Stimulated activated CD8-positive, alpha-beta memory T cell treated with anti-CD3 and anti-CD28 coated beads, Interleukin-15, amount 100 ng/mL, for 24 hours (primary cell): ENCODE data around the gene ACTL6B.
"Not testable (repeated sequence)": the region's sequence is repeated elsewhere in the genome, so short reads cannot be mapped to it uniquely, and the experiment has no call there.

Experiments used
- DNase-seq: peaks from one replicate; pipeline ENCODE4 v3.0.0-alpha.2; 2020; ENCODE audit warnings: low read depth

The ACTL6B gene

GRCh38 chr7:100655908-100656674, at the start of gene ACTL6B:
TSS of gene ACTL6B (minus strand) at chr7:100656448. CDS start at chr7:100656354, 94 bp downstream.
- DNase-seq: no peak

DNA sequence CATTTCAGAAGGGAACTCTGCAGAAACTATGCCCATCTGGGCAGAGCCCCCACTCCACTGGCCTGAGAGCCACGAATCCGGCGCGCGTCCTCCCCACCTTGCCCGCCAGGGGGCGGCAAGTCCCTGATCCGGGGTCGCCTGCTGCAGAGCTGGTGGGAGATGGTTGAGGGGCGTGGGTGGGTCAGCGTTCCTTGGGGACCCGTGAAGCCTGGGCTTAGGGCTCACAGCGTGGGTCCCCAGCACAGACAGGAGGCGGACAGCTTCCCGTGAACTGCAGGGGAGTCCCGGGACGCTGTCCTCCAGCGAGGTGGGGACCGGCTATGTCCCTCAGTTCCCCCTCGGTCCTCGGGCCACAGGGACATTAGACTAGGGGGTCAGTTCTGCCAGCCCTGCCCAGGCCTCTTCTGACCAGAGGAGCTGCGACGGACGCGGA, 49.1 kb upstream of the ACTL6B start:
- DNase-seq: peak; percentile 83

DNA sequence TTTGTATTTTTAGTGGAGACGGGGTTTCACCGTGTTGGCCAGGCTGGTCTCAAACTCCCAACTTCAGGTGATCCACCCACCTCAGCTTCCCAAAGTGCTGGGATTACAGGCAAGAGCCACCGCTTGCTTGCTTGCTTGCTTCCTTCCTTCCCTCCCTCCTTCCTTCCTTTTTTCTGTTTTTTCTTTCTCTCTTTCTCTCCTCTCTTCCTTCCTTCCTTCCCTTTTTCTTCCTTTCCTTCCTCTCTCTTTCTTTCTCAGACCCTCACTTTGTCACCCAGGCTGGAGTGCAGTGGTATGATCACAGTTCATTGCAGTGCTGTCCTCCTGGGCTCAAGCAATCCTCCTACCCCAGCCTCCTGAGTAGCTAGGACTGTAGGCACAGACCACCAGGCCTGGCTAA, 44.8 kb upstream of the ACTL6B start:
- not testable (repeated sequence) for DNase-seq

- DNase-seq: no peak
These were observed 42.8 kb upstream of the ACTL6B start for GRCh38 chr7:100699018-100699417.

GRCh38 chr7:100696123-100696521, 39.9 kb upstream of the ACTL6B start:
- no peak for DNase-seq

GRCh38 chr7:100694098-100694745, 38.0 kb upstream of the ACTL6B start, which contains the start of gene GIGYF1:
TSS of gene GIGYF1 (minus strand) at chr7:100694250. CDS start at chr7:100688238, 6,012 bp downstream.
- peak; percentile 47 for DNase-seq

GRCh38 chr7:100693312-100694097, 37.3 kb upstream of the ACTL6B start:
- no peak for DNase-seq

DNA sequence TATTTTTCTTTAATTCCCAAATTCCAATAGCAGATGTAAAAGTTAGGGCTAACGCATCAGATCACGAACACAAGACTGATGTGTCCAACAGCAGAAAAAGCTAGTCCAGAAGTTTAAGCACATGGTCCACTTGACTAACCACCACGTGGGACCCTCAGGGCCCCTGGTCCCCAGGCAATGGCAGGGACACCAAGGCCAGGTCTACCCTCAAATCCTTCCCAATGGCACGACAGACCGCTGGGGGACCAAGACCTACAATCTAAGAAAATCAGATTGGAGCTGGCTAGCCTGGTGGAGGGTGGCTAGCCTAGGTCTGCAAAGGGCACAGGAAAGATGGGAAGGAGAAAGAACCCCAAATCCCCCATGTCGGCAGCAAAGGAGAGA, 36.3 kb upstream of the ACTL6B start:
- no peak for DNase-seq

DNA sequence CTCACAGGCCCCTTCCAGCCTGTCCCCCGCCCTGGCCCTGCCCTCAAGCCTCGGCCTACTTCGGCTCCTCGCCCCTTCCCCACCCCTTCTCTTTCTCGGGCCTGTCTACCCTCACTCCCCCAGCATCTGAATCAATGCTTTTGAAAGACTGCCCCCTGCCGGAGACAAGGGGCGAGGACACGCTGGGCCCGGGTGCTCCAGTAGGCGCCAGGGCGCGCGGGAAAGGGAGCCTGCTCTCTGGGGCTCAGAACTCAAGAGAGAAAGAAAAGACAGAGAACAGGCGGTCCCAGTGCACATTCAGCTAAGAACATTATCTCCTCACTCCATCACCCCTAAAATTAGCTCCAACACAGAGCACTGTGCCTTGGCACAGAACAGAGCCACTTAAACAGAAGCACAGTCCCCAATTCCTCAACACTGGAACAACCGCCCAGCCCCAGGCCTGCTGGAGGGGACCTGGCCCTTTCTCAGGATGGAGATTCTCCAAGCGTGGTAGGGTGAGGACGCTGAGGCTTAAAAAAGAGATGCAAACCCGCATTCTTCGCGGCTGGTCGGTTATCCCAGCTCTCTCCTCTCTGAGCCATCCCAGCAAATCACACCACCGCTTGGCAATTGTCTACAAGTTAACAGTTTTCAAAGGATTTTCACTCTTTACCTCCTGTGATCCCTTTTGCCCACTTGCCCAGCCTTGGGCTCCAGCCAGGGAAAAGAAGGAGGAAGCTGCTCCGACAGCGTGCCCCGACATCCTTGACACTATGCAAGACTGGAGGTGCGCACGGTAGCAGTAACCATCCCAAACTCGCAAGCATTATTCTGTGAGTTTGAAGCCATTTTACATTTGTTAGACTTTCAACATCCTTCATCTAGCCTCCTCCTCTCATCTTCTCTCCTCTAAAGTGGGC, 35.7 kb upstream of the ACTL6B start:
- DNase-seq: peak; percentile 68

DNA sequence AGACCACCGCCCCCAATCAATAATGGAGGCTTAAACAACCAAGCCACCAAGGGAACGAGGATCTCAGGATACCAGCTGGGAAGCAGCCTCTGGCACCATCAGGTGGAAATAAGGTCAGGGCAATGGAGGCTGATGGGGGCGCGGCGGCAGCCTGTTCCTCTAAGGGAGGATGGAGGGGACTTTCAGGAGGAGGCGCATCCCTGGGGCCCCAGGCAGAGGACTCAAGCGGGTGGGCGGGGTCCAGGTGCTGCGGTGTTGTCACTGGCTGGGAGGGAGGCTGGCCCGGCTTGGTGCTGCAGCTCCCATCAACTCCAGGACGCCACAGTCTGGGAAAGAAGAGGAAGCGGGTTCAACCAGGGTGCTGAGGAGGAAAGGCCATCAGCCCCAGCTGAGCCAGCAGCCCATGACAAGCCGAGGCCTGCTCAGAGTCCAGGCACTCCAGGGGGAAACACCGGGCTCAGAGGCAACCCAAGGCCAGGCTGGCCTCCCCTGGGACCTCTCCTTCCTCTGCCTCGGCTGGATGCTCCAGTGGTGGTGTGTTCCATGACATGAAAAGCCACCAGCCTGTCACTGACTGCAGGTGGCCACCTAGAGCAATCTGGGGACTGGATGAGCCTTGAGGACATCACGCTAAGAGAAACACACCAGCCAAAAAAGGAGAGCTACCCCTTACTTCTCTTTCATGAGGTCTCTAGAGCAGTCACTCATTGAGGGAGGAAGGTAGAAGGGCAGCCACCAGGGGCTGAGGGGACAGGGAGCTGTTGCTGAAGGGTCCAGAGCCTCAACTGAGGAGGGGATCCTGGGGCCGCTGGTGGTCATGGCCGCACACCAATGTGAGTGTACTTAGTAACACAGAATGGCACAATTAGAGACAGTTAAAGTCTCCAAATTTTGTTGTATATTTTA, 33.2 kb upstream of the ACTL6B start:
- DNase-seq: no peak

DNA sequence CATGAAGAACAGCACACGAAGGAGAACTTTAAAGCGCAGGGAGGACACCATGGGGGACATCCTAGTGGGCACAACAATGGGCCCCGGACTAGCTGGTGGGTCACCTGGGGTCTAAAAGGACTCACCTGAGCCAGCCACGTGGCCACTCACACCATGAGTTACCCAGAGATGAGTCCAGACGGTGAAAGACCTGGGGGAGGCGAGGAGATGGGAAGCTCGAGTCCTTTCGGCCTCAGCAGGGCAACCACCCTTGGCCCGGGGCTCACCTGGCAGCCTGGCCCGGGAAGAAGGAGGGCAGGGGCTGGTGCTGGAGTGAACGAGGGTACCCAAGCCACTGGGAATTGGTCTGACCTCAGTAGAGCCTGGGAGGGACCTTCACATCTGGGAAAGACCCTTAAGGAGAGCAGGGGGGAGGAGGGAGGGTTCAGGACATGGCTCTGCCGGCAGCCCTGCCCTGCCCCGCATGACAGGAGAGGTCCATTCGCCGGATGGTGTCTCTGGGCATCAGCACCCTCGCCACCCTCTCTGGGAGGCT, 32.1 kb upstream of the ACTL6B start:
- no peak for DNase-seq

- DNase-seq: no peak
These were observed 31.6 kb upstream of the ACTL6B start for GRCh38 chr7:100687751-100688300.

DNA sequence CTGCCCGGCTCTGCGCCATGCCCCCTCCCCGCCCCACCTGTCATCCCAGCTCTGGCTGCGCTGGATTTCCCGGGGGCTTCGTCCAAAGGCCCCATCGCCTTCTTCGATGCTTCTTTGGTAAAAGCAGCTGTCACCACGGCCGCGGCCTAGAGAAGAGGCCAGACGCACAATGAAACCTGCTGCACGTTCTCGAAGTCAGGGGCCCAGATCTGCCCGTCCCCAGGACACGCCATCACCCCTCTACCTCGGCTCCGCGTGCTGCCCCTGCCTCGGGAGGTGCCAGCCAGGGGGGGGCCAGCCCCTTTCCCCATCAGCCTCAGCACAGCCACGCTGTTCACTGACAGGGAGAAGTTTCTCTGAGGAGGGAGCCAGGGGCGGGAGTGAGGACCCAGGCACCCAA, 31.0 kb upstream of the ACTL6B start:
- no peak for DNase-seq

GRCh38 chr7:100686822-100687211, 30.6 kb upstream of the ACTL6B start:
- DNase-seq: no peak

DNA sequence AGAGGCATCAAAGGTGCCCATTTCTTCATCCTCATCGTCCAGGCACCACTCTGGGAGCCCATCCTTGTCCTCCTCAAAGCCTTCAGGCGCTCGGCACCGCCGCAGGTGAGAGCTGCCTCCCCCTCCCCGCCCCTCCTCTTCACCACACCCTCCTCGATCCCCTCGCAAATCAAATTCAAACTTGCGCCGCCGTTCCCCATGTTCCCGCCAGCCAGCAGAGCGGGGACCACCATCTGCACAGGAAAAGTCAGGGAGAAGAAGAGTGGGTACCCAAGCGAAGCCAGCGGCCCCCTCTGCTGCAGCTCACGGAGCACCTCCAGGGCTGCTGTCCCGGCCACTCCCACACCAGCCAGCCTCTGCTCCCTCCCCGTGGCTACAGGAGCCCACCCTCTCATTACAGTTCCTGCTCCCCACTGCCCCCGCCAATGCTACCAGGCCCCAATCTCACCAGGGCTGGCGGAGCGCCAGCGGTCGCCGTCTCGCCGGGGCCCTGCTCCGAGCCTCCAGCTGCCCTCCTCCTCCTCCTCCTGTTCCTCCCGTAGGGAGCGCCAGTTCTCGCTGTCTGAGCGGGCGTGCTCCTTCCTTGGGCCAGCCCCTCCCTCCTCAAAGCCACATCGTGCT, 30.1 kb upstream of the ACTL6B start:
- no peak for DNase-seq

DNA sequence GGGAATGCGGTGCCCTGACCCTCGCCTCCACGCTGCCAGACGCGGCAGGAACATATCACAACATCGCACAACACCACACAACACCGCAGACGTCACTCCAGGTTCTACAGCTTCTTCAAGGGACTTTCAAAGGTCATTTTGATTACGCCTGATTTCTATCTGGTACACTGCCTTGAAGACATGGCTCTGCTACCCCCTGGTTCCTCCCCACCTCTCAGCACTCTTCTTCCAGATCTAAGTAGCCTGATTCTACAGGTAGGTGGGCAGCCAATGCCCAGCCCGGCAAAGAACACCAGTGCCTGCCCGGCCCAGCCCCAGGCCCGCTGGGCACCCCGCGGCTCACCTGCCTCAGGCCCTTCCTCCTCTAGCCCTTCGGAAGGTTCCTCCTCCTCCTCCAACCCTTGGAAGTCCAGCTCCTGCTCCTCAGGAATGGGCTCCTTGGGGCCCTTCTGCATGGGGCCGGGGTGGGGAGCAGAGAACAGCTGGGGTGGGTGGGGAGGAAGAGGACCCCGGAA, 29.4 kb upstream of the ACTL6B start:
- no peak for DNase-seq

DNA sequence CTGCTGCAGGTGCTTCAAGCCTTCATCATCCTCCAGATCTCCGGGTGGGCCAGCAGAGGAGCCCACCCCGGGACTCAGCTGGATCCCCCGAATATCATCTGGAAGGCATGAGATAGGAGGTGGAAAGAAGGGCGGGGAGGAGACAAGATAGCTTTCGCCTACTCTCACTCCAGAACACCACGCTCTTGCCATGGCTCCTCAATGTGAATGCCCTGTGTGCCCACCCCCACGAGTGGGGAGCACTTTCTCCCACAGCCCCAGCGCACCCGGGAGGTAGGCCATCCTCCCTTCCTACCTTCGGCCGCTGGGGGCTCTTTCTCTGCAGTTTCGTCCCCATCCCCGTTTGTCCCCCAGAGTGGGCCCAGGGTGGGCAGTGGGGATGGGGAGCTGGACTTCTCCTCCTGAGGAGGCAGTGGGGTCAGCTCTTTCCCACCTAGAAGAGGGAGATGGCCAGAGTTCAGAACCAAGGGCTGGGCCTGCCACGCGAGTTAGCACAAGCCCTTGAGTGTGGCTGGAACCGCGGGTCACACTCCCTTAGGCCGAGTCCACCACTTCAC, 28.9 kb upstream of the ACTL6B start:
- no peak for DNase-seq

GRCh38 chr7:100684534-100685042, 28.3 kb upstream of the ACTL6B start:
- DNase-seq: no peak
